Measurements from ENCODE around the gene ZMYM3.

Gene ZMYM3

DNA sequence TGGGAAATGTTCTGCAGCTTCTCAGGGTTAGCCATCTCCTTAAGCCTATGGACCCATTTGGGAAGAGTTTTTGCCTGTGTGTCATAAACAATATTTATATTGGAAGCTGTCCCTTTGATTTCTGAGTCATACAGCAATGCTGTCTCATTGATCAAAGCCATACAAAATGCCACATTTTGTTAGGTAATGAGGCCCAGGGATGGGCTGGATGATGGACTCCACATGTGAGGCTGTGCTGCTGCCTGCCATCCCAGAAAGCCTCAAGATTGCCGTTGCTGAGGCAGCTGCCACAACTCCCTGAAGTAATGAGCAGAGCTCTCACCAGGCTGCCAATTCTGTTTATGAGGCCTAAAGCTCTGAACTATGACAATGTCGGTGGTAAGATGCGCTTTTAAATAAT, 43.1 kb downstream of the ZMYM3 start:
- DNase-seq = no peak

GRCh38 chrX:71199252-71200008, 54.5 kb downstream of the ZMYM3 start:
- no peak for DNase-seq

GRCh38 chrX:71198066-71198465, 55.9 kb downstream of the ZMYM3 start:
- peak; percentile 6 for DNase-seq

- DNase-seq = no peak
These were observed 57.8 kb downstream of the ZMYM3 start for GRCh38 chrX:71195964-71196649.

DNA sequence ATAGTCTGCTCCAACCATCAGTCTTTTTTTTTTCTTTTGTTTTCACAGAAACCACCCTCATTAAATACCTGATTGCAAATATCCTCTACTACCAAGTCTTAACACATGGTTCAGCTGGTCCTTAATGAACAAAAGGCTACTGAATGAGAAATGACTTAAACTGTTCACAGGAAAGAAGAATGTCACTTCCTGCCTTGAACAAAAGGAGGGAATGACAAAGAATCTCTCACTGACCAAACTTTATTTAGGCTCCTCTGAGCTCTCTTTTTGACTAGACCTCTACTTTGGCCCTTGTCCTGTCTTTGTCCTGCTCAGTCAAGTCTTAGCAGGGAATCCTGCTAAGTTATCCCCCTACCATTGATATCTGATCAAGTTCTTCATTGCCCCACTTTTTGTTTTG, 62.7 kb downstream of the ZMYM3 start:
- no peak for DNase-seq

Measured in CD4-positive, alpha-beta T cell treated with Interferon gamma for 1 hour (primary cell).